Stimulated activated naive CD4-positive, alpha-beta T cell treated with Interleukin-2 at 50 U/mL for 16 hours (primary cell): ENCODE data around the gene C2orf42.
"Not testable (repeated sequence)": the region's sequence is repeated elsewhere in the genome, so short reads cannot be mapped to it uniquely, and the experiment has no call there.

Source experiments
- DNase-seq: peaks from one replicate; lab custom pipeline; 2025; lab: John Stamatoyannopoulos, UW

Gene C2orf42

GRCh38 chr2:70131344-70132143, 59.3 kb downstream of the C2orf42 start:
- DNase-seq, result not testable (repeated sequence)

- DNase-seq, result no peak
Observed at GRCh38 chr2:70128005-70128404, 62.8 kb downstream of the C2orf42 start.

GRCh38 chr2:70126413-70126812, 64.4 kb downstream of the C2orf42 start:
- no peak for DNase-seq

- no peak for DNase-seq
Observed at GRCh38 chr2:70125498-70125898, 65.3 kb downstream of the C2orf42 start.

GRCh38 chr2:70124983-70125480, 65.8 kb downstream of the C2orf42 start:
- DNase-seq, result peak; percentile 59

- DNase-seq, result no peak
Observed at GRCh38 chr2:70123829-70124116, 67.0 kb downstream of the C2orf42 start.

GRCh38 chr2:70123051-70123828, 67.6 kb downstream of the C2orf42 start:
- DNase-seq, result no peak

- DNase-seq, result no peak
Observed at GRCh38 chr2:70122470-70122869, 68.3 kb downstream of the C2orf42 start.

- no peak for DNase-seq
Observed at GRCh38 chr2:70121627-70122372, 69.0 kb downstream of the C2orf42 start.

- DNase-seq, result no peak
Observed at GRCh38 chr2:70118798-70119454, 71.9 kb downstream of the C2orf42 start.

- DNase-seq, result no peak
Observed at GRCh38 chr2:70116936-70117552, 73.8 kb downstream of the C2orf42 start.

GRCh38 chr2:70115646-70116442, 75.0 kb downstream of the C2orf42 start:
- DNase-seq, result no peak

- no peak for DNase-seq
Observed at GRCh38 chr2:70113359-70114070, 77.3 kb downstream of the C2orf42 start.

GRCh38 chr2:70111752-70112591, 78.8 kb downstream of the C2orf42 start:
- DNase-seq, result no peak

GRCh38 chr2:70110397-70110796, 80.4 kb downstream of the C2orf42 start:
- not testable (repeated sequence) for DNase-seq

- not testable (repeated sequence) for DNase-seq
Observed at GRCh38 chr2:70106138-70106537, 84.7 kb downstream of the C2orf42 start.

GRCh38 chr2:70104231-70105111, 86.3 kb downstream of the C2orf42 start:
- peak; percentile 21 for DNase-seq

GRCh38 chr2:70103531-70104061, 87.2 kb downstream of the C2orf42 start:
- no peak for DNase-seq
